ENCODE measurements around the gene MAGEB17. TPM values are rescaled to one million over a fixed set of nuclear protein-coding genes. Genes with fewer than 3 reads are reported as not detected.

Gene MAGEB17
- total RNA-seq, 1 donor, result not detected

GRCh38 chrX:16215660-16216059 is 48.4 kb downstream of the MAGEB17 start:
- no peak for TF ChIP-seq CTCF (IDR thresholded peaks at IDR 0.05; ENCODE audit: insufficient read depth, low read length)
- H3K4me3 ChIP-seq (ENCODE audit: low read depth, low read length), result no peak overlapping the region
- DNase-seq (ENCODE audit: low read depth), result no peak

Other genes starting within 250 kb of the MAGEB17 start
- not detected in 2 replicates for gene GRPR, start 43.9 kb upstream of the MAGEB17 start, total RNA-seq (ENCODE audit: low replicate concordance)